ENCODE data around the gene HSH2D. TPM values are rescaled to one million over a fixed set of nuclear protein-coding genes. Genes with fewer than 3 reads are reported as not detected.
A peak's percentile ranks its signal among the peaks of the same experiment; 100 is the strongest.

The HSH2D gene
- total and polyA plus RNA-seq, 2 of the 13 experiments (the other 11 are each of a cell fraction or from before 2014, with no cell fraction given), result 0.69 to 3.2 TPM

- TF ChIP-seq TFE3 (CRISPR knock-in tag; IDR thresholded peaks at IDR 0.05) (no peak), CEBPG (CRISPR knock-in tag; IDR thresholded peaks at IDR 0.05) (no peak), CHD4 (IDR thresholded peaks at IDR 0.05; ENCODE audit: borderline replicate concordance, low read length) (0 out of 2 replicates have a peak, but pooled peaks have one; percentile 13), FOXK2 (IDR thresholded peaks at IDR 0.05) (0 out of 2 replicates have a peak, but pooled peaks have one; percentile 20), ZFP36L2 (CRISPR knock-in tag; IDR thresholded peaks at IDR 0.05) (no peak), ZNF589 (CRISPR knock-in tag; conservative IDR thresholded peaks at IDR 0.05) (no peak), ZSCAN30 (CRISPR knock-in tag; IDR thresholded peaks at IDR 0.05) (no peak), ZNF891 (CRISPR knock-in tag; IDR thresholded peaks at IDR 0.05) (no peak; the same call in 1 of the 2 replicates), U2AF1 (optimal IDR thresholded peaks at IDR 0.05; ENCODE audit: low read depth, low read length) (no peak), ELF3 (CRISPR knock-in tag; IDR thresholded peaks at IDR 0.05) (peak; percentile 59; the same call in 1 of the 2 replicates), ZC3H4 (CRISPR knock-in tag; IDR thresholded peaks at IDR 0.05; ENCODE audit: borderline replicate concordance) (no peak), SUZ12 (IDR thresholded peaks at IDR 0.05; ENCODE audit: low read depth, low read length) (no peak), JUN (CRISPR knock-in tag; IDR thresholded peaks at IDR 0.05) (no peak), ZNF234 (CRISPR knock-in tag; conservative IDR thresholded peaks at IDR 0.05) (no peak), NFE2L2 (IDR thresholded peaks at IDR 0.05; ENCODE audit: low read length) (no peak)
- TF ChIP-seq, protein P1, sequence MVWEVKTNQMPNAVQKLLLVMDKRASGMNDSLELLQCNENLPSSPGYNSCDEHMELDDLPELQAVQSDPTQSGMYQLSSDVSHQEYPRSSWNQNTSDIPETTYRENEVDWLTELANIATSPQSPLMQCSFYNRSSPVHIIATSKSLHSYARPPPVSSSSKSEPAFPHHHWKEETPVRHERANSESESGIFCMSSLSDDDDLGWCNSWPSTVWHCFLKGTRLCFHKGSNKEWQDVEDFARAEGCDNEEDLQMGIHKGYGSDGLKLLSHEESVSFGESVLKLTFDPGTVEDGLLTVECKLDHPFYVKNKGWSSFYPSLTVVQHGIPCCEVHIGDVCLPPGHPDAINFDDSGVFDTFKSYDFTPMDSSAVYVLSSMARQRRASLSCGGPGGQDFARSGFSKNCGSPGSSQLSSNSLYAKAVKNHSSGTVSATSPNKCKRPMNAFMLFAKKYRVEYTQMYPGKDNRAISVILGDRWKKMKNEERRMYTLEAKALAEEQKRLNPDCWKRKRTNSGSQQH (CRISPR knock-in tag; IDR thresholded peaks at IDR 0.05; ENCODE audit: low read depth), result peak; percentile 68; the same call in 1 of the 2 replicates
- TF ChIP-seq, protein P2, sequence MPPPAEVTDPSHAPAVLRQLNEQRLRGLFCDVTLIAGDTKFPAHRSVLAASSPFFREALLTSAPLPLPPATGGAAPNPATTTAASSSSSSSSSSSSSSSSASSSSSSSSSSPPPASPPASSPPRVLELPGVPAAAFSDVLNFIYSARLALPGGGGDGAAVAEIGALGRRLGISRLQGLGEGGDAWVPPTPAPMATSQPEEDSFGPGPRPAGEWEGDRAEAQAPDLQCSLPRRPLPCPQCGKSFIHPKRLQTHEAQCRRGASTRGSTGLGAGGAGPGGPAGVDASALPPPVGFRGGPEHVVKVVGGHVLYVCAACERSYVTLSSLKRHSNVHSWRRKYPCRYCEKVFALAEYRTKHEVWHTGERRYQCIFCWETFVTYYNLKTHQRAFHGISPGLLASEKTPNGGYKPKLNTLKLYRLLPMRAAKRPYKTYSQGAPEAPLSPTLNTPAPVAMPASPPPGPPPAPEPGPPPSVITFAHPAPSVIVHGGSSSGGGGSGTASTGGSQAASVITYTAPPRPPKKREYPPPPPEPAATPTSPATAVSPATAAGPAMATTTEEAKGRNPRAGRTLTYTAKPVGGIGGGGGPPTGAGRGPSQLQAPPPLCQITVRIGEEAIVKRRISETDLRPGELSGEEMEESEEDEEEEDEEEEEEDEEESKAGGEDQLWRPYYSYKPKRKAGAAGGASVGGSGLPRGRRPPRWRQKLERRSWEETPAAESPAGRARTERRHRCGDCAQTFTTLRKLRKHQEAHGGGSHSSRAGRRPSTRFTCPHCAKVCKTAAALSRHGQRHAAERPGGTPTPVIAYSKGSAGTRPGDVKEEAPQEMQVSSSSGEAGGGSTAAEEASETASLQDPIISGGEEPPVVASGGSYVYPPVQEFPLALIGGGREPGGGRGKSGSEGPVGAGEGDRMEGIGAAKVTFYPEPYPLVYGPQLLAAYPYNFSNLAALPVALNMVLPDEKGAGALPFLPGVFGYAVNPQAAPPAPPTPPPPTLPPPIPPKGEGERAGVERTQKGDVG (CRISPR knock-in tag; IDR thresholded peaks at IDR 0.05; ENCODE audit: borderline replicate concordance), result no peak
- TF ChIP-seq, protein P3, sequence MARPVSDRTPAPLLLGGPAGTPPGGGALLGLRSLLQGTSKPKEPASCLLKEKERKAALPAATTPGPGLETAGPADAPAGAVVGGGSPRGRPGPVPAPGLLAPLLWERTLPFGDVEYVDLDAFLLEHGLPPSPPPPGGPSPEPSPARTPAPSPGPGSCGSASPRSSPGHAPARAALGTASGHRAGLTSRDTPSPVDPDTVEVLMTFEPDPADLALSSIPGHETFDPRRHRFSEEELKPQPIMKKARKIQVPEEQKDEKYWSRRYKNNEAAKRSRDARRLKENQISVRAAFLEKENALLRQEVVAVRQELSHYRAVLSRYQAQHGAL (CRISPR knock-in tag; IDR thresholded peaks at IDR 0.05; ENCODE audit: not compliant biosample characterization), result no peak
- TF ChIP-seq, protein P4, sequence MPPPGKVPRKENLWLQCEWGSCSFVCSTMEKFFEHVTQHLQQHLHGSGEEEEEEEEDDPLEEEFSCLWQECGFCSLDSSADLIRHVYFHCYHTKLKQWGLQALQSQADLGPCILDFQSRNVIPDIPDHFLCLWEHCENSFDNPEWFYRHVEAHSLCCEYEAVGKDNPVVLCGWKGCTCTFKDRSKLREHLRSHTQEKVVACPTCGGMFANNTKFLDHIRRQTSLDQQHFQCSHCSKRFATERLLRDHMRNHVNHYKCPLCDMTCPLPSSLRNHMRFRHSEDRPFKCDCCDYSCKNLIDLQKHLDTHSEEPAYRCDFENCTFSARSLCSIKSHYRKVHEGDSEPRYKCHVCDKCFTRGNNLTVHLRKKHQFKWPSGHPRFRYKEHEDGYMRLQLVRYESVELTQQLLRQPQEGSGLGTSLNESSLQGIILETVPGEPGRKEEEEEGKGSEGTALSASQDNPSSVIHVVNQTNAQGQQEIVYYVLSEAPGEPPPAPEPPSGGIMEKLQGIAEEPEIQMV (CRISPR knock-in tag; IDR thresholded peaks at IDR 0.05; ENCODE audit: low read depth), result no peak
- TF ChIP-seq, protein P5, sequence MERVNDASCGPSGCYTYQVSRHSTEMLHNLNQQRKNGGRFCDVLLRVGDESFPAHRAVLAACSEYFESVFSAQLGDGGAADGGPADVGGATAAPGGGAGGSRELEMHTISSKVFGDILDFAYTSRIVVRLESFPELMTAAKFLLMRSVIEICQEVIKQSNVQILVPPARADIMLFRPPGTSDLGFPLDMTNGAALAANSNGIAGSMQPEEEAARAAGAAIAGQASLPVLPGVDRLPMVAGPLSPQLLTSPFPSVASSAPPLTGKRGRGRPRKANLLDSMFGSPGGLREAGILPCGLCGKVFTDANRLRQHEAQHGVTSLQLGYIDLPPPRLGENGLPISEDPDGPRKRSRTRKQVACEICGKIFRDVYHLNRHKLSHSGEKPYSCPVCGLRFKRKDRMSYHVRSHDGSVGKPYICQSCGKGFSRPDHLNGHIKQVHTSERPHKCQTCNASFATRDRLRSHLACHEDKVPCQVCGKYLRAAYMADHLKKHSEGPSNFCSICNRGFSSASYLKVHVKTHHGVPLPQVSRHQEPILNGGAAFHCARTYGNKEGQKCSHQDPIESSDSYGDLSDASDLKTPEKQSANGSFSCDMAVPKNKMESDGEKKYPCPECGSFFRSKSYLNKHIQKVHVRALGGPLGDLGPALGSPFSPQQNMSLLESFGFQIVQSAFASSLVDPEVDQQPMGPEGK (CRISPR knock-in tag; IDR thresholded peaks at IDR 0.05), result no peak
These were observed 41.8 kb downstream of the HSH2D start, which contains the start of gene FAM32A (continued) for GRCh38 chr19:16185123-16185767.
